Thyroid gland (tissue), 4 donors: ENCODE results near the gene RCC2. TPM values are rescaled to one million over a fixed set of nuclear protein-coding genes. Genes with fewer than 3 reads are reported as not detected.

ENCODE experiments used
- DNase-seq, 2 donors: peaks; one replicate each; pipeline ENCODE4 v3.0.0-alpha.2; 2019
- H3K27ac ChIP-seq, 3 donors: fragments of 200-600 bp; sonication (generic); 1 replicate in 2 of 3; 2 replicates in 1 of 3; pipeline ENCODE4 v1.5.1; 2016 to 2019; ENCODE audit warnings: mild to moderate bottlenecking in 1 of 3, moderate library complexity in 1 of 3
- H3K27me3 ChIP-seq: fragments of 200-600 bp; sonication (generic); one replicate; pipeline ENCODE4 v1.5.1; 2019
- H3K36me3 ChIP-seq, 2 donors: fragments of 200-600 bp; sonication (generic); one replicate each; pipeline ENCODE4 v1.5.1; 2016 to 2019
- H3K4me1 ChIP-seq, 2 donors: fragments of 200-600 bp; sonication (generic); one replicate each; pipeline ENCODE4 v1.5.1; 2017 to 2019
- H3K4me3 ChIP-seq, 3 donors: fragments of 200-600 bp; sonication (generic); replicated peaks in 1 of 3; 1 replicate in 2 of 3; 2 replicates in 1 of 3; pipeline ENCODE4 v1.5.1; 2016; ENCODE audit warnings: mild to moderate bottlenecking in 1 of 3
- H3K9me3 ChIP-seq: fragments of 200-600 bp; sonication (generic); one replicate; pipeline ENCODE4 v1.5.1; 2017
- POLR2A ChIP-seq, 2 donors: fragments of 450-650 bp; IDR thresholded peaks; one replicate each; pipeline ENCODE4 v1.6.1; 2017; ENCODE audit warnings: antibody characterized with exemption in 2 of 2, mild to moderate bottlenecking in 2 of 2, moderate library complexity in 1 of 2
- WGBS, 2 donors: methylation state at CpG; one replicate each; pipeline ENCODE4 v1.1.5; 2017; 5-methylcytosine and 5-hydroxymethylcytosine counted together
- intact Hi-C: fragments of 100-400 bp; cut with DNase I; formaldehyde crosslinking; loops from one replicate; pipeline ENCODE4 v1.15.1; 2023
- total RNA-seq, 4 donors: library from RNA; depleted of rRNA; stranded (reverse); fragments of >200 nt; gene quantifications; one replicate each; pipeline ENCODE4 v1.2.3, GENCODE V29; 2016
- TF ChIP-seq, protein P1 (sequence below), 6 experiments: fragments of 200-600 bp in 3 of 6; fragments of 450-650 bp in 3 of 6; sonication (generic) in 3 of 6; IDR thresholded peaks; one replicate each; pipeline ENCODE4 v1.5.1; 2016 to 2019; ENCODE audit warnings: antibody characterized with exemption in 6 of 6, mild to moderate bottlenecking in 2 of 6, inconsistent platforms in 1 of 6, moderate library complexity in 1 of 6

Gene RCC2
- total RNA-seq, 4 donors from 2014 or later: 20.3 to 35.1 (median 27.7) TPM

DNA sequence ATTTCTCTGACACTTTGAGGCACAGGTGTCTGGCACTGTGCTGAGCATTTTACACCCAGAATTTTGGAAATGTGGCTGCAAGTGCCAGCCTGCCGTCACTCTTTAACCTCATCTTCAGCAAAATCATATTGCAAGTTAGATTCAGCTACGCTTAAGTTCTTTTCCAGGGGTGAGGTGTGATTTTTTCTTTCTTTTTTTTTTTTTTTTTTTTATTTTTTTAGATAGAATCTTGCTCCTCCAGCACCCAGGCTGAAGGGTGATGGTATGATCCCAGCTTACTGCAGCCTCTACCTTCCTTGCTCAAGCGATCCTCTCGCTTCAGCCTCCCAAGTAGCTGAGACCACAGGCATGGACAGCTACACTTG, 2.5 kb upstream of the RCC2 start:
- Histone ChIP-seq H3K27me3 (no peaks in the 10 kb centered on the region), H3K9me3 (no peaks in the 10 kb centered on the region), H3K36me3 (no peaks in the 10 kb centered on the region), H3K4me1 (peaks cover 12 to 16% of the 10 kb centered on the region in 2 donors), H3K27ac (no peak overlapping the region), H3K4me3 (no peak overlapping the region)
- WGBS, 2 donors: 89 to 94% methylated on average over 4 of the region's 4 CpGs
- no peak for DNase-seq
- intact Hi-C loops: no loop called here
- no peak for TF ChIP-seq POLR2A (IDR thresholded peaks at IDR 0.05)

DNA sequence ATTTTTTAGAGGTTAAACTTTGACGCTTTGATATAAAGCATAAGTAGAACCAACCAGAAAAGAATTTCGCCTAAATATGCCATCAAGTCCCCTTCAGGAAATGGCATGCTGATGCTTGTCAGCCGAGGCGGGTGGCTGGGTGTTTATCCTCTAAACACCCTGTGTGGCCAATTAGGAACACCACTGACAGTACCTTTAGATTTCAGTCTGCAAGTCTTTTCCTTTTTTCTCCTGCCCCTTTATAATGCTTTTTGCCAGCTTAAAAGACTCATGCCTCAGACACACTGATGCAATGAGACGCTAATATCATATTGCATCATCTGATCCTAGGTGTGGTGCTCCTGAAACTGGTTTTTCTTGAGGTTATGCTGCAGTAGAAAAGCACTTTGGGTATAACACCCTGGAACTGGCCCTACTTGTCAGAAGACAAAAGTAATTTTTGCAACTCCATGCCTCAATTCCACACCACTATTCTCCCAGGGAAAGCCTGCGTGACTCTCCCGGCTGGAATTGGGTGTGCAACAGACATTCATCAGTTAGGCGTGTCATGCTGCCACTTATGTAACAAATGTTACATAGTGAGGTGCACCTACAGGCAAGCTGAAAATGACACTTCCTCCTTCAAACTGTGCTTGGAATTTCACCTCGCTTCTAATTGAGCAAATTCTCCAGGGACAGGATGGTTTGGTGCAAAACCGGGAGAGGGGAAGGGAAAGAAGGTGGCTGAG, 2.0 kb upstream of the RCC2 start:
- H3K27me3 ChIP-seq: no peaks in the 10 kb centered on the region
- no peak overlapping the region for H3K4me3 ChIP-seq
- no peak overlapping the region for H3K27ac ChIP-seq
- peaks cover 16 to 21% of the 10 kb centered on the region in 2 donors for H3K4me1 ChIP-seq
- WGBS, 2 donors: 44 to 67% methylated on average over 10 of the region's 10 CpGs
- TF ChIP-seq, protein P1, sequence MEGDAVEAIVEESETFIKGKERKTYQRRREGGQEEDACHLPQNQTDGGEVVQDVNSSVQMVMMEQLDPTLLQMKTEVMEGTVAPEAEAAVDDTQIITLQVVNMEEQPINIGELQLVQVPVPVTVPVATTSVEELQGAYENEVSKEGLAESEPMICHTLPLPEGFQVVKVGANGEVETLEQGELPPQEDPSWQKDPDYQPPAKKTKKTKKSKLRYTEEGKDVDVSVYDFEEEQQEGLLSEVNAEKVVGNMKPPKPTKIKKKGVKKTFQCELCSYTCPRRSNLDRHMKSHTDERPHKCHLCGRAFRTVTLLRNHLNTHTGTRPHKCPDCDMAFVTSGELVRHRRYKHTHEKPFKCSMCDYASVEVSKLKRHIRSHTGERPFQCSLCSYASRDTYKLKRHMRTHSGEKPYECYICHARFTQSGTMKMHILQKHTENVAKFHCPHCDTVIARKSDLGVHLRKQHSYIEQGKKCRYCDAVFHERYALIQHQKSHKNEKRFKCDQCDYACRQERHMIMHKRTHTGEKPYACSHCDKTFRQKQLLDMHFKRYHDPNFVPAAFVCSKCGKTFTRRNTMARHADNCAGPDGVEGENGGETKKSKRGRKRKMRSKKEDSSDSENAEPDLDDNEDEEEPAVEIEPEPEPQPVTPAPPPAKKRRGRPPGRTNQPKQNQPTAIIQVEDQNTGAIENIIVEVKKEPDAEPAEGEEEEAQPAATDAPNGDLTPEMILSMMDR (IDR thresholded peaks at IDR 0.05): no peak
- no peak for TF ChIP-seq POLR2A (IDR thresholded peaks at IDR 0.05)
- no peak for DNase-seq
- intact Hi-C loops: no loop called here
- H3K9me3 ChIP-seq: no peaks in the 10 kb centered on the region
- H3K36me3 ChIP-seq: no peaks in the 10 kb centered on the region

DNA sequence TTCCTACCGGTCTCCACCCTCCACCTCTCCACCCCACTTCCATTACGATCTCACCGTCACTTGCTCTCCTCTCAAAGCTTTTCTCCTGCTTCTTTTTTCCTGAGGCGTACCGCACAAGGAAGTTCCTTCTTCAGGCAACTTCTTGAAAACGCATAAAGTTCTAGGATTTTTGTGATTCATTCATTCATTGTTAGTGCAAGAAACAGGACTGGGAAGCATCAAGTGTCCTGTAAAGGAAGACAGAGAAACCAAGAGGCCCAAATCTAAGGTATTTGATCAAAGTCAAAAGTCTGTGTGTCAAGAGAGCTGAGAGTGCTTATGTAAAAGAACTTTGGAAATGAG, 1.3 kb upstream of the RCC2 start:
- peaks cover 17 to 21% of the 10 kb centered on the region in 2 donors for H3K4me1 ChIP-seq
- intact Hi-C loops: no loop called here
- no peak overlapping the region for H3K27ac ChIP-seq
- H3K27me3 ChIP-seq: no peaks in the 10 kb centered on the region
- TF ChIP-seq, protein P1 (IDR thresholded peaks at IDR 0.05): no peak
- TF ChIP-seq POLR2A (IDR thresholded peaks at IDR 0.05): no peak
- WGBS, 2 donors: 56 to 80% methylated on average over 6 of the region's 6 CpGs
- no peak for DNase-seq
- no peaks in the 10 kb centered on the region for H3K36me3 ChIP-seq
- H3K4me3 ChIP-seq: no peak overlapping the region
- H3K9me3 ChIP-seq: no peaks in the 10 kb centered on the region

DNA sequence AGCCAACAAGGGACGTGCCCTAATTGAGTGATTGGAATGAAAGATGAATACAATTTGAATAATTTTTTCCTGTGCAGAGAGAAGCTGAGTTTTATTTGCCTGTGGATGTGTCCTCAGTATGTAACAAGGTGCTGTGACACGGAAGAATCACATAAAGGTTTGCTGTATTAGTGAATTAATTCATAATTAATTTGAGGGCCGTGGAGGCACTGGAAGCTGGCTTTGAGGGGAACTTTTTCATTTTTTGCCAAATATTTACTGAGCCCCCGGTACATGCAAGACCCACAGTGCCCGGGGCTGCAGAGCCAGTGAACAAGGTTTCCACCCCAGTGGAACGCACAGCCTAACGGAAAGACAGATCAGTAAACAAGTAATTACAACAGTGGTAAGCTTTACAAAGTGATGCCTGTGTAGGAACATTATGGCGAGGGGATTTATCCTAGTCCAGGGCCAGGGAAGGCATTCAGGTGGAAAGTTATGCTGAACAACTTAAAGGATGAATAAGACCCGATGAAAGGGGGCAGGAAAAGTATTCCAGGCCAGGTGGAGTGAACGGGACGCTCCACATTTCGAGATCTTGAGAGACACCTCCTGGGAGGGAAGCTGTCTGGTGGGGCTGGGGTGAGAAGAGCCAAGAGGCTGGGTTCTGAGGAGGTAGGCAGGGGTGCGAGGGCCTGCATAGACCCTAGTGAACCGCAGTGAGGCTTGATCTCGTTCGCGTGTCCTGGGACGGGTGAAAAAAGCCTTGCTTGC, 773 bp upstream of the RCC2 start:
- Histone ChIP-seq H3K9me3 (no peaks in the 10 kb centered on the region), H3K27me3 (no peaks in the 10 kb centered on the region), H3K4me1 (peaks cover 17 to 21% of the 10 kb centered on the region in 2 donors), H3K27ac (peak overlapping the region in 2 of 3 donors; percentile 53 to 62), H3K36me3 (no peaks in the 10 kb centered on the region), H3K4me3 (peak overlapping the region in 1 of 3 donors; percentile 4)
- DNase-seq: no peak
- intact Hi-C loops: no loop called here
- TF ChIP-seq POLR2A (IDR thresholded peaks at IDR 0.05): no peak
- 50 to 53% methylated on average over 18 of the region's 18 CpGs for WGBS, 2 donors

DNA sequence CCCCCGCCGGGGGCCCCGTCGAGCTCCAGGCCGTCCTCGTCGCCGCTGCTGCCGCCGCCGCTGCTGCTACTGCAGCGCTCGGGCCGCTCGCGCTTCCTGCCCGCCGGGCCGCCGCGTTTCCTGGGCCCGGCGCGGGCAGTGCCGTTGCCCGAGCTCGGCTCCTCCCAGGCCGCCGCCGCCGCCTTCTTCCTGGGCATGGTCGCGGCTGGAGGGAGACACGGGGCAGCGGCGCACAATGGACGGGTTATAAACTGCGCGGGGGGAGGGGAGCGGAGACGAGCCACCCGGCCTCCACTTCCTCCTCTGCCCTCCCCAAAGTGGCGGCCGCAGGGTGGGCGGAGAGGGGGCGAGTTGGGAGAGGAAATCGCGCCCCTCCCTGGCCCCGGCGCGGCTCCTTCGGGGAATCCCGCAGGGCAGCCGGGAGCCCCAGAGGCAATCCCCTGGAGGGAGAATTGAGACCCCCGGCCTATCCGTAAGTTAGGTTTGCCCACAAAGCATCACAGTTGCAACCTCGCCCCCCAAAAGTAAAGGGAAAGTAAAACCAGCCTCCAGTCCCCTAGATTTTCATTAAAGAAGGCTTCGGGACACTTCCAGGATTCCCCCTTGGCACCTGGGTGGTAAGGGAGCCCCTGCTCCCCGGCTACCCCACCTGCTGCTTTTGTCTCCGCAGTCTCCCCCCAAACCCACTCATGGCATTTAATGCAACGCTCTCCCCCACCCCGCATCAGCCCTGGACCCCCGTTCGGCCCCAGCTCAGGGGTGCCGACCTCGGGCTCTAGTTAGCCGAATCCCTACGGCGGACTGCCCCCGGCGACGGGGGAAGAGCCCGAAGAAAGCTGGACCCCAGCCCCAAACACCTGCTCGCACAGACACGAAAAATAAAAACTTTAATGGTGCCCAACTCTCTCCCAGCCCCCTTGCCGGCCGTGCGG, 893 bp downstream of the RCC2 start:
- WGBS, 2 donors: 0% methylated on average over 17 to 23 of the region's 78 CpGs

More for the DNA sequence above, 893 bp downstream of the RCC2 start:
- H3K4me3 ChIP-seq: peak overlapping the region; percentile 49 to 80 (median 77)
- intact Hi-C loops: no loop called here
- no peaks in the 10 kb centered on the region for H3K27me3 ChIP-seq
- peak overlapping the region in 2 of 3 donors; percentile 73 to 82 for H3K27ac ChIP-seq
- no peak for TF ChIP-seq POLR2A (IDR thresholded peaks at IDR 0.05)
- TF ChIP-seq, protein P1 (IDR thresholded peaks at IDR 0.05): no peak
- H3K4me1 ChIP-seq: peaks cover 17 to 21% of the 10 kb centered on the region in 2 donors
- DNase-seq: peak; percentile 62 to 65
- H3K9me3 ChIP-seq: no peaks in the 10 kb centered on the region
- no peaks in the 10 kb centered on the region for H3K36me3 ChIP-seq
